GM10248 (cell line): ENCODE data around the gene FAM174C.

ENCODE experiments used
- CTCF ChIA-PET: fragments of 300-600 bp; sonication (Branson Sonifier 250); formaldehyde crosslinking; extraction: SDS; loops from one replicate; lab custom pipeline; 2021; ENCODE audit warnings: antibody characterized with exemption; lab: Yijun Ruan, JAX
- POLR2A ChIA-PET: fragments of 350-650 bp; sonication (Branson Sonifier 250); formaldehyde crosslinking; extraction: SDS; loops from one replicate; lab custom pipeline; 2020; ENCODE audit warnings: antibody characterized with exemption; lab: Yijun Ruan, JAX
- DNase-seq: peaks from one replicate; pipeline ENCODE4 v3.0.0; 2012; ENCODE audit errors: extremely low spot score
- TF ChIP-seq, protein P1 (sequence below): IDR thresholded peaks from 2 replicates; pipeline ENCODE4 v1.5.1; 2012; ENCODE audit warnings: mild to moderate bottlenecking, low read depth; ENCODE audit errors: extremely low read depth, missing control alignments, control extremely low read depth

FAM174C gene

DNA sequence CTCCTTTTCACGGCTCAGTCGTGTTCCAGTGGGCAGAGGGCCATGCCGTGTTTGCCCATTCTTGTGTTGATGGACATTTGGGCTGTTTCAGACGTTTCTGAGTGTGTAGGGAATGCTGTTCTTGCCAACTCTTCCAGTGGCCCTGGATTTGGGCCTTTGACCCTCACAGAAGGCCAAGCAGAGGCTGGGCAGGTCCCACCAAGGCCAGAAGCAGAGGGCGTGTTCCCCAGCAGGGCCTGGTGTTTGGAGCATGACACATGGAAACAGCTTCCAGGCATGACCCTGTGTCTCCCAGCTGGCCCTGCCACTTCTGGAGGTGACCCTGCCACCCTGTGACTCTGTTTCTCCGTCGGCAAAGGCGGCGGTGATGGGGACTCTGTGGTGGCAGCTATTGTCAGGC is 46.2 kb downstream of the FAM174C start:
- CTCF ChIA-PET = interaction anchor here (1.3 kb wide), 1 partner anchor 42 kb away, joined by 3 read pairs; no protein-coding TSS in a partner anchor
- POLR2A ChIA-PET = no interaction called here
- DNase-seq = no peak
- TF ChIP-seq, protein P1, sequence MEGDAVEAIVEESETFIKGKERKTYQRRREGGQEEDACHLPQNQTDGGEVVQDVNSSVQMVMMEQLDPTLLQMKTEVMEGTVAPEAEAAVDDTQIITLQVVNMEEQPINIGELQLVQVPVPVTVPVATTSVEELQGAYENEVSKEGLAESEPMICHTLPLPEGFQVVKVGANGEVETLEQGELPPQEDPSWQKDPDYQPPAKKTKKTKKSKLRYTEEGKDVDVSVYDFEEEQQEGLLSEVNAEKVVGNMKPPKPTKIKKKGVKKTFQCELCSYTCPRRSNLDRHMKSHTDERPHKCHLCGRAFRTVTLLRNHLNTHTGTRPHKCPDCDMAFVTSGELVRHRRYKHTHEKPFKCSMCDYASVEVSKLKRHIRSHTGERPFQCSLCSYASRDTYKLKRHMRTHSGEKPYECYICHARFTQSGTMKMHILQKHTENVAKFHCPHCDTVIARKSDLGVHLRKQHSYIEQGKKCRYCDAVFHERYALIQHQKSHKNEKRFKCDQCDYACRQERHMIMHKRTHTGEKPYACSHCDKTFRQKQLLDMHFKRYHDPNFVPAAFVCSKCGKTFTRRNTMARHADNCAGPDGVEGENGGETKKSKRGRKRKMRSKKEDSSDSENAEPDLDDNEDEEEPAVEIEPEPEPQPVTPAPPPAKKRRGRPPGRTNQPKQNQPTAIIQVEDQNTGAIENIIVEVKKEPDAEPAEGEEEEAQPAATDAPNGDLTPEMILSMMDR = no peak

DNA sequence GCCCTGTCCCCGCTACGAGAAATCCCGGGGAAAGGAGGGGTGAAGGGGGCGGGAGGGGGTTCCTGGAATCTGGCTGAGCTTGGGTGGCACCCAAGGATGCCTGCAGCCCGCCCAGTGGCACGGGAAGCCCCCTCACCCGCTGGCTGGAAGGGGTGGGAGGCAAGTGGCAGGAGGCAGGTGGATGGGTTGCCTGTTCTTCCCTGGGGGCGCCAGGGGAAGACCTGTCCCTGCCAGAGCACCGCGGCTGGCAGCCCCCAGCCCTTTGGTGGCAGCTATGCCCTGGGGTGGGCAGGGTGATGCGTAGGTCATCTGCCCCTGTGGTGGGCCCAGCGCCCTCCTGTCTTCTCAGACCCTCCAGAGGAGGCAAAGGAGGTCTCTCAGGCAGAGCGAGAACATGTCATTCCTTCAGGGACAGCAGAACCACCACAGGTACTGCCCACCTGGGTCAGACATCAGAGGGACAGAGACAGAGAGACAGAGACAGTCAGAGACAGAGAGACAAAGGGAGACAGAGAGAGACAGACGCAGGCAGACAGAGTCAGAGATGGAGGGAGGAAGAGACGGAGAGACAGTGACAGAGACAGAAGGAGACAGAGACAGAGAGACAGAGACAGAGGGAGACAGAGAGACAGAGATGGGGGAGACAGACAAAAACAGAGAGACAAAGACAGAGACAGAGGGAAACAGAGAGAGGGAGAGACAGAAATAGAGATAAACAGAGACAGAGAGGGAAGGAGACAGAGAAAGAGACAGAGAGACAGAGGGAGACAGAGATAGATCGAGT is 47.1 kb downstream of the FAM174C start:
- TF ChIP-seq, protein P1 = no peak
- DNase-seq = no peak
- POLR2A ChIA-PET = no interaction called here
- CTCF ChIA-PET = no interaction called here

DNA sequence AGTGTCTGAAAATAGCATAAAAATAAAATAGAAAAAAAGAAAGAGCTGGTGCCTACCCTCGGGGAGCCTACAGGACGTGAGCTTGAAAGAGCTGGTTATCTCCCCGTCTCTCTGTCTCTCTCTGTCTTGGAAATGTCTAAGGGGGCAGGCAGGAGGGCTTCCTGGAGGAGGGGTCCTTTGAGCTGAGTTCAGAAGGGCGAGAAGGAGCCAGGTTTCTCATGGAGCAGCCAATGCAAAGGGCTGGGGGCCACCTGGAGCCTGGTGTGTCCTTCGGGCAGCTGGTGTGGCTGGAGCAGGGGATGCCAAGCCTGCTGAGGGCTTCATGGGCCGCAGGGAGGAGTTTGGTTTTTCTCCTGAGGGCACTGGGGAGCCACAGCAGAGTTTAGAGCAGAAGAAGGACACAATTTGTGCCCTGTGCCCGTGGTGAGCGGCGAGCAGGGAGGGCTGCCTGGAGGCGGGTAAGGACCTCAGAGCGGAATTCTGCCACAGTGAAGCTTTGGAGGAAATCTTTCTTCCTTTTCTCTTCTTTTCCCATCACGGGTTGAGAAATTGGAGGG is 49.0 kb downstream of the FAM174C start:
- POLR2A ChIA-PET = no interaction called here
- TF ChIP-seq, protein P1 = no peak
- no peak for DNase-seq
- CTCF ChIA-PET = interaction anchor here (1.3 kb wide), 1 partner anchor 11 kb away, joined by 3 read pairs; no protein-coding TSS in a partner anchor

- TF ChIP-seq, protein P1 = no peak
- DNase-seq = peak; percentile 36
- CTCF ChIA-PET = interaction anchor here (1.3 kb wide), 1 partner anchor 11 kb away, joined by 3 read pairs; no protein-coding TSS in a partner anchor
- POLR2A ChIA-PET = no interaction called here
Observed at GRCh38 chr19:1324806-1325567, 49.7 kb downstream of the FAM174C start.

DNA sequence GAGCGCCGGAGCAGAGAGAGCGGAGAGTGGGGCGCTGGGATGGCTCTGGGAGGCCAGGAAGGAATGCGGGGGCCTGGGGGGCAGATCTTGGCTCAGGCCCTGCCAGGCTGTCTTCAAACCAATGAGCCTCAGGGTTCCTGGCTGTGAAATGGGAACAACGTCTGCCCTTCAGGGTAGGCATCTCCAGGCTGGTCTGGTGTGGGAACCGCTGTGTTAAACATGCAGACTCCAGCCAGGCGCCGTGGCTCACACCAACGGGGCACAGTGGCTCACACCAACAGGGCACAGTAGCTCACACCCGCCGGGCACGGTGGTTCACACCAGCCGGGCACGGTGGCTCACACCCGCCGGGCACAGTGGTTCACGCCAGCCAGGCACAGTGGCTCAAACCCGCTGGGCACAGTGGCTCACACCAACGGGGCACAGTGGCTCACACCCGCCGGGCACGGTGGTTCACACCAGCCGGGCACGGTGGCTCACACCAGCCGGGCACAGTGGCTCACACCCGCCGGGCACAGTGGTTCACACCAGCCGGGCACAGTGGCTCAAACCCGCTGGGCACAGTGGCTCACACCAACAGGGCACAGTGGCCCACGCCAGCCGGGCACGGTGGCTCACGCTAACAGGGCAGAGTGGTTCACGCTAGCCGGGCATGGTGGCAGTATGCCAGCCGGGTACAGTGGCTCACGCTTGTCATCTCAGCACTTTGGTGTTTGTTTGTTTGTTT is 50.4 kb downstream of the FAM174C start:
- TF ChIP-seq, protein P1 = no peak
- ChIA-PET CTCF (no interaction called here), POLR2A (no interaction called here)
- DNase-seq = no peak

DNA sequence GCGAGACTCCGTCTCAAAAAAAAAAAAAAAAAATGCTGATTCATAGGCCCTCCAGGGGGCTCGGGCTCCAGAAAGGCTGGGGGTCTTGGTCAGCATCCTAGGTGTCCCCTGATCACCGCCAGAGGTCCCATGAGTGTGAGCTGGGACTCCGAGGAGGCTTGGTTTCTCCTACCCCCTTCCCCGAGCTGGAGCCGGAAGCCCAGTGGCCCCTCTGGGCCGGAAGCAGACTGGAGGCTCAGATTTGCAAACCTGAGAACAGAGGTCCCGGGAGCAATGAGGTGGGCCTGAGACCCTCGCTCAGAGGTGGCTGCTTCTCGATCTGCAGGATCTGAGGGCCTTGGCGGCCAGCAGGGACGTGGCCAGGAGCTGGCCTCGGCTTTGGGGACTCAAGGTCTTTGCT is 51.8 kb downstream of the FAM174C start:
- TF ChIP-seq, protein P1 = no peak
- no peak for DNase-seq
- ChIA-PET CTCF (no interaction called here), POLR2A (no interaction called here)
